OCI-LY1 (cell line): ENCODE data around the gene NCAM1.

Source experiments
- H2AFZ ChIP-seq: fragments of 200-600 bp; sonication (generic), shearing (Covaris generic); 2 replicates; pipeline ENCODE4 v1.6.0; 2014; ENCODE audit warnings: antibody characterized with exemption, mild to moderate bottlenecking, low read length
- H3F3A ChIP-seq: fragments of 200-600 bp; sonication (generic), shearing (Covaris generic); 2 replicates; pipeline ENCODE4 v1.6.0; 2014; ENCODE audit warnings: mild to moderate bottlenecking, antibody characterized with exemption, low read length, moderate library complexity; ENCODE audit not compliant: insufficient read depth
- H3K27ac ChIP-seq: fragments of 200-600 bp; sonication (generic); 2 replicates; pipeline ENCODE4 v1.5.1; 2014; ENCODE audit warnings: low read length, mixed run types, mild to moderate bottlenecking, low read depth; ENCODE audit not compliant: poor library complexity, severe bottlenecking
- H3K27me3 ChIP-seq: fragments of 200-600 bp; sonication (generic); 2 replicates; pipeline ENCODE4 v1.6.0; 2014; ENCODE audit warnings: antibody characterized with exemption, mild to moderate bottlenecking, low read length, moderate library complexity; ENCODE audit not compliant: insufficient read depth
- H3K36me3 ChIP-seq: fragments of 200-600 bp; sonication (generic); 2 replicates; pipeline ENCODE4 v1.6.1; 2014; ENCODE audit warnings: mild to moderate bottlenecking, antibody characterized with exemption, low read length, moderate library complexity, mixed read lengths; ENCODE audit not compliant: insufficient read depth
- H3K4me1 ChIP-seq: fragments of 200-600 bp; sonication (generic); 2 replicates; pipeline ENCODE4 v1.5.1; 2014; ENCODE audit warnings: mild to moderate bottlenecking, low read length, moderate library complexity; ENCODE audit not compliant: insufficient read depth, severe bottlenecking
- H3K4me2 ChIP-seq: fragments of 200-600 bp; sonication (generic), shearing (Covaris generic); 2 replicates; pipeline ENCODE4 v1.6.1; 2014; ENCODE audit warnings: low read length
- H3K4me3 ChIP-seq: fragments of 200-600 bp; sonication (generic); 2 replicates; pipeline ENCODE4 v1.5.1; 2014; ENCODE audit warnings: low read length, low read depth, mild to moderate bottlenecking, mixed read lengths; ENCODE audit not compliant: poor library complexity, severe bottlenecking
- H3K79me2 ChIP-seq: fragments of 200-600 bp; shearing (Covaris generic); 2 replicates; pipeline ENCODE4 v1.6.1; 2016; ENCODE audit warnings: mixed run types, low read length, mixed read lengths; ENCODE audit not compliant: insufficient read depth
- H3K9ac ChIP-seq: fragments of 200-600 bp; sonication (generic), shearing (Covaris generic); 2 replicates; pipeline ENCODE4 v1.6.1; 2014; ENCODE audit warnings: mild to moderate bottlenecking, low read length, mixed read lengths
- H3K9me2 ChIP-seq: fragments of 200-600 bp; sonication (generic), shearing (Covaris generic); 2 replicates; pipeline ENCODE4 v1.6.1; 2014; ENCODE audit warnings: low read depth, mild to moderate bottlenecking, low read length, mixed read lengths
- H3K9me3 ChIP-seq: fragments of 200-600 bp; shearing (Covaris generic); 2 replicates; pipeline ENCODE4 v1.6.1; 2014; ENCODE audit warnings: low read length, mixed read lengths
- H4K20me1 ChIP-seq: fragments of 200-600 bp; sonication (generic), shearing (Covaris generic); 2 replicates; pipeline ENCODE4 v1.6.0; 2016; ENCODE audit warnings: mild to moderate bottlenecking, low read length; ENCODE audit not compliant: insufficient read depth
- CTCF ChIP-seq: fragments of 200-600 bp; sonication (generic), shearing (Covaris generic); IDR thresholded peaks from 2 replicates; pipeline ENCODE4 v1.5.1; 2017; ENCODE audit warnings: mild to moderate bottlenecking, antibody characterized with exemption, low read length, moderate library complexity, mixed read lengths
- EZH2 ChIP-seq: fragments of 200-600 bp; sonication (generic), shearing (Covaris generic); IDR thresholded peaks from 2 replicates; pipeline ENCODE4 v1.8.0; 2017; ENCODE audit warnings: borderline replicate concordance, mixed run types, mild to moderate bottlenecking, antibody characterized with exemption, low read length, moderate library complexity, mixed read lengths

Gene NCAM1

GRCh38 chr11:113023986-113024385 is 62.8 kb downstream of the NCAM1 start:
- no peaks in the 10 kb centered on the region for H3K9me2 ChIP-seq
- H3F3A ChIP-seq, result no peaks in the 10 kb centered on the region
- H4K20me1 ChIP-seq, result no peaks in the 10 kb centered on the region
- H3K36me3 ChIP-seq, result no peaks in the 10 kb centered on the region
- H3K4me1 ChIP-seq, result no peaks in the 10 kb centered on the region
- no peak overlapping the region for H3K9ac ChIP-seq
- no peaks in the 10 kb centered on the region for H3K79me2 ChIP-seq
- H2AFZ ChIP-seq, result no peak overlapping the region
- H3K27me3 ChIP-seq, result no peaks in the 10 kb centered on the region; the same call in 1 of the 2 replicates
- H3K9me3 ChIP-seq, result no peaks in the 10 kb centered on the region
- no peak overlapping the region for H3K4me2 ChIP-seq
- H3K4me3 ChIP-seq, result no peak overlapping the region
- H3K27ac ChIP-seq, result no peak overlapping the region
- TF ChIP-seq CTCF (no peak), EZH2 (no peak)

GRCh38 chr11:113026778-113027177 is 65.6 kb downstream of the NCAM1 start:
- Histone ChIP-seq H4K20me1 (no peaks in the 10 kb centered on the region), H3K4me2 (no peak overlapping the region), H3K27me3 (no peaks in the 10 kb centered on the region), H3K79me2 (no peaks in the 10 kb centered on the region), H3K9me3 (no peaks in the 10 kb centered on the region), H3K4me3 (no peak overlapping the region), H2AFZ (no peak overlapping the region), H3F3A (no peaks in the 10 kb centered on the region), H3K4me1 (no peaks in the 10 kb centered on the region), H3K9ac (no peak overlapping the region), H3K27ac (no peak overlapping the region), H3K36me3 (no peaks in the 10 kb centered on the region), H3K9me2 (no peaks in the 10 kb centered on the region)
- TF ChIP-seq EZH2 (no peak), CTCF (no peak)

GRCh38 chr11:113034576-113034975 is 73.4 kb downstream of the NCAM1 start:
- no peak overlapping the region for H2AFZ ChIP-seq
- no peak overlapping the region for H3K4me2 ChIP-seq
- no peaks in the 10 kb centered on the region for H3K27me3 ChIP-seq
- no peaks in the 10 kb centered on the region for H3K36me3 ChIP-seq
- no peaks in the 10 kb centered on the region for H3K79me2 ChIP-seq
- no peak overlapping the region for H3K27ac ChIP-seq
- no peak overlapping the region for H3K4me3 ChIP-seq
- H3K4me1 ChIP-seq, result no peaks in the 10 kb centered on the region
- no peaks in the 10 kb centered on the region for H3K9me2 ChIP-seq
- no peaks in the 10 kb centered on the region for H3F3A ChIP-seq
- H3K9me3 ChIP-seq, result no peaks in the 10 kb centered on the region
- H4K20me1 ChIP-seq, result no peaks in the 10 kb centered on the region
- TF ChIP-seq EZH2 (no peak), CTCF (no peak)
- no peak overlapping the region for H3K9ac ChIP-seq
